ENCODE results near the gene FOXM1.

The FOXM1 gene

DNA sequence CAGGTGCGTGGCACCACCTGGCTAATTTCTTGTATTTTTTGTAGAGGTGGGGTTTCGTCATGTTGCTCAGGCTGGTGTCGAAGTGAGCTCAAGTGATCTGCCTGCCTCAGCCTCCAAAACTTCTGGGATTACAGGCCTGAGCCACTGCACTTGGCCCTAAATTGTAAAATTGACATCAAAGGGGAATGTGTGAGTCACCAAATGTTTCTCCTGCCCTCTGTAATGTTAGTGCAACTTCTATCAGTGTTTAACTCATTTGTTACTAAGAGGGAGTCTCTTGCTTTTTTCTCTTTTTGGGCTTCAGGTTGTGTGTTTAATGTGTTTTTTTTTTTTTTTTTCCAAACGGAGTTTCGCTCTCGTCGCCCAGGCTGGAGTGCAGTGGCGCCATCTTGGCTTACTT is 16.0 kb upstream of the FOXM1 start:
- no peak overlapping the region for H3K4me3 ChIP-seq (replicated peaks in 1 of 2; ENCODE audit: low read depth in 2 of 2, low read length in 2 of 2)
- peak; percentile 84 to 87 for DNase-seq (ENCODE audit: low read depth in 2 of 2)
- TF ChIP-seq, protein P1, sequence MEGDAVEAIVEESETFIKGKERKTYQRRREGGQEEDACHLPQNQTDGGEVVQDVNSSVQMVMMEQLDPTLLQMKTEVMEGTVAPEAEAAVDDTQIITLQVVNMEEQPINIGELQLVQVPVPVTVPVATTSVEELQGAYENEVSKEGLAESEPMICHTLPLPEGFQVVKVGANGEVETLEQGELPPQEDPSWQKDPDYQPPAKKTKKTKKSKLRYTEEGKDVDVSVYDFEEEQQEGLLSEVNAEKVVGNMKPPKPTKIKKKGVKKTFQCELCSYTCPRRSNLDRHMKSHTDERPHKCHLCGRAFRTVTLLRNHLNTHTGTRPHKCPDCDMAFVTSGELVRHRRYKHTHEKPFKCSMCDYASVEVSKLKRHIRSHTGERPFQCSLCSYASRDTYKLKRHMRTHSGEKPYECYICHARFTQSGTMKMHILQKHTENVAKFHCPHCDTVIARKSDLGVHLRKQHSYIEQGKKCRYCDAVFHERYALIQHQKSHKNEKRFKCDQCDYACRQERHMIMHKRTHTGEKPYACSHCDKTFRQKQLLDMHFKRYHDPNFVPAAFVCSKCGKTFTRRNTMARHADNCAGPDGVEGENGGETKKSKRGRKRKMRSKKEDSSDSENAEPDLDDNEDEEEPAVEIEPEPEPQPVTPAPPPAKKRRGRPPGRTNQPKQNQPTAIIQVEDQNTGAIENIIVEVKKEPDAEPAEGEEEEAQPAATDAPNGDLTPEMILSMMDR (IDR thresholded peaks at IDR 0.05; ENCODE audit: low read depth, low read length), result no peak

DNA sequence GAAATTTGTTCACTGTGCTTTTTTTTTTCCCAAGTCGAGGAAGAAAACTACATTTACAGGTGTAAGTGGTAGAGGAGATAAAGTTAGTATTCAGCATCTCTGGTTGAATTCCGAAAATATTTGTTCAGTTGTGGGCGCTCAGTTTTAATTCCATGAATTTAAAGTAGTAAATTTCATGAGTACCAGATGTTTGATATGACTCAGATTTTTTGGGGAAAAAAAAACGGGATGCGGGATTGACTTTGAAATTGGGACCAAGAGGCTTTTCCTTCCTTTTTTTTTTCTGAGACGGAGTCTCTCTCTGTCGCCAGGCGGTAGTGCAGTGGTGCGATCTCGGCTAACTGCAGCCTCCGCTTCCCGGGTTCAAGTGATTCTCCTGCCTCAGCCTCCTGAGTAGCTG is 15.3 kb upstream of the FOXM1 start:
- H3K4me3 ChIP-seq (replicated peaks in 1 of 2; ENCODE audit: low read depth in 2 of 2, low read length in 2 of 2), result peak overlapping the region in 1 of 2 donors; percentile 97
- no peak for DNase-seq (ENCODE audit: low read depth in 2 of 2)
- TF ChIP-seq, protein P1 (IDR thresholded peaks at IDR 0.05; ENCODE audit: low read depth, low read length), result no peak

DNA sequence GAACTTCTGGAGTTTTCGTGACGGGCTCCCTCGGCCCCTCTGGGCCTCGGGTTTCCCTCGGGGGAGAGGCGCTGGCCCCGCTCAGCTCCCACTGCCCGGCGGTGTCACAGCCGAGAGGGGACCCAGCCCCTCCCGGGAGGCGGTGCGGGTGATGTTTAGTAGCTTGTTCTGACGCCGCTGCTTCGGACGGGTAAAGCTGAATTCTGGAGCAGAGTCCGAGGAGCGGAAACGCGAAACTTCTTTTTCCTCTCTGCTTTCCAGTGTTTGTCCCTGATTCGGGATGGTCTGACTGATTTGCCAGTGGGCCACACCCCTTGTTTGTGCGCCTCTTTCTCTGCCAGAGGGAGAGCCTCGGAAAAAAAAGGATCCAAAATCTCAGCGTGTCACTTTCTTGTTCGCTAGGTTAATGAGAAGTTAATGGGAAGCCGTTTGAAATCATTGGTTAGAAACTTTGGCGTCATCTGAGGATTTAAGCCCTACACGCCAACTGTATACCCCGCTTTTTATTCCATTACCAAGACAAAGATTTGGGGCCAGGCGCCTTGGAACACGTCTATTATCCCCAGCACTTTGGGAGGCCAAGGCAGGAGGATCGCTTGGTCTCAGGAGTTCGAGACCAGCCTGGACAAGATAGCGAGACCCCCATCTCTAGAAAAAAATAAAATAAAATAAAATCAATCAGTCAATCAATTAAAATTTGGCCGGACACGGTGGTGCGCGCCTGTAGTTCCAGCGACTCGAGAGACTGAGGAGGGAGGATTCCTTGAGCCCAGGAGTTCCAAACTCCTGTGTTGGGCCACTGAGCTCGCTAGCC is 14.5 kb upstream of the FOXM1 start:
- peak overlapping the region; percentile 95 to 97 for H3K4me3 ChIP-seq (replicated peaks in 1 of 2; ENCODE audit: low read depth in 2 of 2, low read length in 2 of 2)
- DNase-seq (ENCODE audit: low read depth in 2 of 2), result peak; percentile 68 to 74
- TF ChIP-seq, protein P1 (IDR thresholded peaks at IDR 0.05; ENCODE audit: low read depth, low read length), result no peak

DNA sequence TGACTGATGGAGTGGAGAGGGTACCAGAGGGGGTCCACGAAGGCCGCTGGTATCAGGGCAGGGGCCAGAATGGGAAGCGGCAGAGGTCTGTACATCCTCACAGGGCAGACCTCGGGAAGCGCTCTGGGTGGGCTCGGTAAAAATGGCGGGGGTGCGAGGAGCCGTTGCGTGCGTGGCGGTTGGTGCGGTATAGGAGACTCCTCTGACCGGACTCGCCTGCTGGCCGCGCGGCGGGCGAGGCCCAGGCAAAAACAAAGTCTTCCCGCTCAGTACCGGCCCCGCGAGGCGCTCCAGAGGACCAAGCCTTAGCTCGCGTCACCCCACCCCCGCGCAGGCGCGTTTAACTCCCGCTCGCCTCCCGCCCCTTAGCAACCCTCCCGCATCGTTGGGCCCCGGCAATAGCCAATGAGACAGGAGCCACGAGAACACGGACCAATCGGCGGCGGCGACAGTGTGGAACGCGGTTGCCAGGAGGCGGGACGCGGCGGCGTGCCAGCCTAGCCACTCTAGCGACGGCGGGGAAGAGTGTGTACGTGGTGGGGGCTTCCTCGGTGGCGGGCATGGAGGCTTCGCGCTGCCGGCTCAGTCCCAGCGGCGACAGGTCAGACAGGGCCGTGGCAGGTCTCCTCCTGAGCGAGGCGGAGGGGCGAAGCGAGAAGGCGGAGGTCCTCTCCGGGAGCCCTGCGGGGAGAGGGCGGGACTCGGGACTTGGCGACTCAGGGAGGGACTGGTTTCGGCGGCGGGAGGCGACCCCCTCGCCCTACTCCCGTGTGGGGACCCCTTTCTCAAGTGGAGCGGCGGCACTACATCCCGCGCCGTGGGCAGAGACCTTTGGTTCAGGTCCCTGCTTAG is 13.6 kb upstream of the FOXM1 start, which contains the start of gene TULP3:
Gene TULP3, plus strand, starts transcription at position 504 of the 852 bp plus-strand sequence. Its CDS starts 57 bp downstream, at position 561.
- DNase-seq (ENCODE audit: low read depth in 2 of 2), result peak; percentile 98
- TF ChIP-seq, protein P1 (IDR thresholded peaks at IDR 0.05; ENCODE audit: low read depth, low read length), result no peak
- peak within 1 kb of the TSS; percentile 95 to 97 for H3K4me3 ChIP-seq (replicated peaks in 1 of 2; ENCODE audit: low read depth in 2 of 2, low read length in 2 of 2)

DNA sequence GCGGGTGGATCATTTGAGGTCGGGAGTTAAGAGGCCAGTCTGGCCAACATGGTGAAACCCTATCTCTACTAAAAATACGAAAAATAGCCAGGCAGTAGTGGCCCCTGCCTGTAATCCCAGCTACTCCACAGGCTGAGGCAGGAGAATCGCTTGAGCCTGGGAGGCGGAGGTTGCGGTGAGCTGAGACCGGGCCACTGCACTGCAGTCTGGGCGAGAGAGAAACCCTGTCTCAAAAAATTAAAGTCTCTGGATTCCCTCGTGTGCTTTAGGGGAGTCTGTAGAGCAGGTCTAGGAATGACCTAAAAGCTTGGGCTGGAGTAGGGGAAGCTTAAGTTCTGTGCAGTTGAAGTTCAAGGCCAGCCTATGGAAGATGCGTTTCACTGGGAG is 13.0 kb upstream of the FOXM1 start:
- DNase-seq (ENCODE audit: low read depth in 2 of 2), result no peak
- TF ChIP-seq, protein P1 (IDR thresholded peaks at IDR 0.05; ENCODE audit: low read depth, low read length), result no peak
- H3K4me3 ChIP-seq (replicated peaks in 1 of 2; ENCODE audit: low read depth in 2 of 2, low read length in 2 of 2), result peak overlapping the region; percentile 95 to 97

DNA sequence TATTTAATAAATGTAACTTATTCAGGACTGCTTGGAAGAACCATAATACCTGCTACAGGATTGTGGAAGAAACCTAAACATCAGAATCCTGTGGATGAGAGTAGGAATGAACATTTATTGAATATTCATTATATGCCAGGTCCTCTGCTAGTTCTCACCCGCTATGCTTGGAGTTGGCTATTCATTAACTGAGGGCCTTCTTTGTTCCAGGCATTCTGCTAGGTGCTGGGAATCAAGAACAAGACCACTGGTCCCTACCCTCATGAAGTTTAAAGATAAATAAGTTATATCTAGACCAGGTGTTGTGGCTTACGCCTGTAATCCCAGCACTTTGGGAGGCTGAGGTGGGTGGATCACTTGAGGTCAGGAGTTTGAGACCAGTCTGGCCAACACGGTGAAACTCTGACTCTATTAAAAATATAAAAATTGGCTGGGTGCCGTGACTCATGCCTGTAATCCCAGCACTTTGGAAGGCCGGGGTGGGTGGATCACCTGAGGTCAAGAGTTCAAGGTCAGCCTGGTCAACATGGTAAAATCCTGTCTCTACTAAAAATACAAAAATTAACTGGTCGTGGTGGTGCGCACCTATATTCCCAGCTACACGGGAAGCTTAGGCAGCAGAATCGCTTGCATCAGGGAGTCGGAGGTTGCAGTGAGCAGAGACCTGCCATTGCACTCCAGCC is 9.9 kb upstream of the FOXM1 start:
- H3K4me3 ChIP-seq (replicated peaks in 1 of 2; ENCODE audit: low read depth in 2 of 2, low read length in 2 of 2), result no peak overlapping the region
- DNase-seq (ENCODE audit: low read depth in 2 of 2), result no peak
- TF ChIP-seq, protein P1 (IDR thresholded peaks at IDR 0.05; ENCODE audit: low read depth, low read length), result no peak

Measured in cardiac fibroblast (primary cell).